ENCODE measurements around the gene CALHM2. TPM values are rescaled to one million over a fixed set of nuclear protein-coding genes. Genes with fewer than 3 reads are reported as not detected.
"Not testable (repeated sequence)": the region's sequence is repeated elsewhere in the genome, so short reads cannot be mapped to it uniquely, and the experiment has no call there.

CALHM2 gene
- total RNA-seq, 2 donors from 2014 or later: 18.2 to 26.0 TPM

DNA sequence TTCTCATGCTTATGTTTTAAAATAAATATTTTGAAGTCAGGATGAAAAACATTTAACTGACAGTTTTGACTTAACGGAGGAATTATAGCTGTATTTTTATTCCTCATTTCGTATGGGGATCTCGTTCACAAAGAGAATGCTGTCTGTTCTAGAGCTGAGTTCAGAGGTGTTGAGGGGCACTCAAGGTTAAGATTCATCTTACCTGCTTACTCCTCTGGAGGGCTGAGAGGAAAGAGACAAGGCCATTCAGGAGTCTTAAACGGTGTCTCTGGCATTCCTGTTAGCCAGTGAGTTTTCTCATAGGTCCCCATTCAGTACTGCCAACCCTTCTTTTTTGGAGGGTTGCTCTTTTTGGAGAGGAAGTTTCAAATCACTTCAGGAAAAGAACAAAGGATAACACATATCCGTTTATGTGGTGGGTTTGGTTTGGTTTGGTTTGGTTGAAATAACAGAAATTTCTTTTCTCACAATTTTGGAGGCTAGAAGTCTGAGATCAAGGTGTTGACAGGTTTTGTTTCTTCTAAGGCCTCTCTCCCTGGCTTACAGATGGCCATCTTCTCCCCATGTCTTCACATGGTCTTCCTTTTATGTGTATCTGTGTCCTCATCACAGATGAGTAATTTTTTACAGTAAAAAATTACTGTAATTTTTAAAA lies 23.1 kb downstream of the CALHM2 start:
- peak; percentile 63 for ATAC-seq (replicated peaks)
- Mint-ChIP-seq H3K27ac (peak overlapping the region; percentile 0), H3K36me3 (ENCODE audit: low read depth) (peaks cover 100% of the 10 kb centered on the region), H3K4me1 (peaks cover 10% of the 10 kb centered on the region), H3K9me3 (no peaks in the 10 kb centered on the region), H3K4me3 (peak overlapping the region; percentile 10), H3K27me3 (no peaks in the 10 kb centered on the region)

DNA sequence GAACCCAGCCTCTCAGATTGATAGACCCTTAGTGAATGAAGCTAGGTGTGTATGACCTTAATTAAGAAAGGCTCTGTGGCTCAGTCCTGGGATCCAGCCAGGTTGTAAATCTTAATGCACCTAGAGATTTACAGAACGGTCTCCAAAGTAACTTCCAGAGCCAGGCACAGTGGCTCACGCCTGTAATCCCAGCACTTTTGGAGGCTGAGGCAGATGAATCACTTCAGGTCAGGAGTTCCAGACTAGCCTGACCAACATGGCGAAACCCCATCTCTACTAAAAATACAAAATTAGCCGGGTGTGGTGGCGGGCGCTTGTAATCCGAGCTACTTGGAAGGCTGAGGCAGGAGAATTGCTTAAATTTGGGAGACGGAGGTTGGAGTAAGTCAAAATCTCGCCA lies 24.3 kb downstream of the CALHM2 start:
- peaks cover 10% of the 10 kb centered on the region for H3K4me1 Mint-ChIP-seq
- ATAC-seq (replicated peaks): no peak
- H3K4me3 Mint-ChIP-seq: no peak overlapping the region
- no peaks in the 10 kb centered on the region for H3K27me3 Mint-ChIP-seq
- H3K9me3 Mint-ChIP-seq: no peaks in the 10 kb centered on the region
- H3K36me3 Mint-ChIP-seq (ENCODE audit: low read depth): peaks cover 100% of the 10 kb centered on the region
- H3K27ac Mint-ChIP-seq: no peak overlapping the region

- H3K4me1 Mint-ChIP-seq: peaks cover 6% of the 10 kb centered on the region
- H3K36me3 Mint-ChIP-seq (ENCODE audit: low read depth): peaks cover 97% of the 10 kb centered on the region
- H3K9me3 Mint-ChIP-seq: no peaks in the 10 kb centered on the region
- no peak overlapping the region for H3K4me3 Mint-ChIP-seq
- H3K27me3 Mint-ChIP-seq: no peaks in the 10 kb centered on the region
- ATAC-seq (replicated peaks): no peak
- H3K27ac Mint-ChIP-seq: no peak overlapping the region
Measured at GRCh38 chr10:103423748-103424147, 28.4 kb downstream of the CALHM2 start.

- H3K4me1 Mint-ChIP-seq: no peaks in the 10 kb centered on the region
- no peaks in the 10 kb centered on the region for H3K27me3 Mint-ChIP-seq
- H3K4me3 Mint-ChIP-seq: no peak overlapping the region
- no peak for ATAC-seq (replicated peaks)
- H3K36me3 Mint-ChIP-seq (ENCODE audit: low read depth): peaks cover 97% of the 10 kb centered on the region
- H3K9me3 Mint-ChIP-seq: no peaks in the 10 kb centered on the region
- H3K27ac Mint-ChIP-seq: no peak overlapping the region
Measured at GRCh38 chr10:103419101-103419500, 33.1 kb downstream of the CALHM2 start.

- Mint-ChIP-seq H3K4me3 (no peak overlapping the region), H3K27me3 (no peaks in the 10 kb centered on the region), H3K36me3 (ENCODE audit: low read depth) (peaks cover 97% of the 10 kb centered on the region), H3K4me1 (no peaks in the 10 kb centered on the region), H3K27ac (peak overlapping the region; percentile 52), H3K9me3 (no peaks in the 10 kb centered on the region)
- ATAC-seq (replicated peaks): no peak
Measured at GRCh38 chr10:103417601-103418000, 34.6 kb downstream of the CALHM2 start.

DNA sequence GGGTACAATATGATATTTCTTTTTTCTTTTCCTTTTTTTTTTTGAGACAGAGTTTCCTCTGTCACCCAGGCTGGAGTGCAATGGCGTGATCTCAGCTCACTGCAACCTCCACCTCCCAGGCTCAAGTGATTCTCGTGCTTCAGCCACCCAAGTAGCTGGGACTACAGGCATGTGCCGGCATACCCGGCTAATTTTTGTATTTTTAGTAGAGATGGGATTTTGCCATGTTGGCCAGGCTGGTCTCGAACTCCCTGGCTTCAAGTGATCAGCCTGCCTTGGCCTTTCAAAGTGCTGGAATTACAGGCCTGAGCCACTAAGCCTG lies 35.1 kb downstream of the CALHM2 start:
- ATAC-seq (replicated peaks); H3K27ac Mint-ChIP-seq; H3K9me3 Mint-ChIP-seq; H3K4me3 Mint-ChIP-seq; H3K27me3 Mint-ChIP-seq; H3K4me1 Mint-ChIP-seq: not testable (repeated sequence)
- H3K36me3 Mint-ChIP-seq (ENCODE audit: low read depth): peaks cover 97% of the 10 kb centered on the region

DNA sequence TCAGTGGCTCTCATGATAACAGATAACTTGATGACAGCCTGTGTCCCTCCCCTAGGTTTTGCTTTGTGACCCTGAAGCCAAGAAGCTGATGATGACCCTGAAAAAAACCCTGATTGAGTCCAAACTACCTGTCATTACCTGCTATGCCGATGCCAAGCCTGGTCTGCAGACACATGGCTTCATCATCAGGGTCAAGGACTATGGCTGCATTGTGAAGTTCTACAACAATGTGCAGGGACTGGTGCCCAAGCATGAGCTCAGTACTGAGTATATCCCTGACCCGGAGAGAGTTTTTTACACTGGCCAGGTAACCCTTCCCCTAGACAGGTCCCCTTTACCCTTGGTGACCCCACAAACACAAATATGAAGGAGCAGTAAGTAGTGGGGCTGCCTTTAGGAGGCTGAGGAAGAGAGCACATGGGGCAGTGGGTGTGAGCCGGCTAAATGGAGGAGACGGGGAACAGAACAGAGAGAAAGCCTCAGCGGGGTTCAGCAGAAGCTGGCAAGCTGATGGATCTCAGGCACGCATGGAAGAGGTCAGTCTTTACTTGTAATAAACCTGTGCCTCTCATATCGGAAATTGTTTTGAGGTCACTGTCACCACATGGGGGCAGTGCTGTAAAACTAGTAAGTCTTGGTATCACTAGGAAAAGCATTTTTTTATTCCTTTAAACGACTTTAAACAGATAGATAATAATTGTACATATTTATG lies 35.6 kb downstream of the CALHM2 start:
- Mint-ChIP-seq H3K27me3 (no peaks in the 10 kb centered on the region), H3K9me3 (no peaks in the 10 kb centered on the region), H3K4me3 (no peak overlapping the region), H3K4me1 (no peaks in the 10 kb centered on the region), H3K27ac (no peak overlapping the region), H3K36me3 (ENCODE audit: low read depth) (peaks cover 99% of the 10 kb centered on the region)
- ATAC-seq (replicated peaks): peak; percentile 52

GRCh38 chr10:103415581-103415980 lies 36.6 kb downstream of the CALHM2 start:
- peaks cover 95% of the 10 kb centered on the region for H3K36me3 Mint-ChIP-seq (ENCODE audit: low read depth)
- no peaks in the 10 kb centered on the region for H3K4me1 Mint-ChIP-seq
- H3K27ac Mint-ChIP-seq: no peak overlapping the region
- no peaks in the 10 kb centered on the region for H3K9me3 Mint-ChIP-seq
- no peaks in the 10 kb centered on the region for H3K27me3 Mint-ChIP-seq
- ATAC-seq (replicated peaks): no peak
- no peak overlapping the region for H3K4me3 Mint-ChIP-seq

GRCh38 chr10:103413564-103413963 lies 38.6 kb downstream of the CALHM2 start:
- H3K4me3 Mint-ChIP-seq: no peak overlapping the region
- H3K9me3 Mint-ChIP-seq: no peaks in the 10 kb centered on the region
- no peaks in the 10 kb centered on the region for H3K27me3 Mint-ChIP-seq
- peaks cover 95% of the 10 kb centered on the region for H3K36me3 Mint-ChIP-seq (ENCODE audit: low read depth)
- no peak for ATAC-seq (replicated peaks)
- H3K4me1 Mint-ChIP-seq: no peaks in the 10 kb centered on the region
- H3K27ac Mint-ChIP-seq: no peak overlapping the region

GRCh38 chr10:103397191-103397825 lies 54.9 kb downstream of the CALHM2 start:
- Mint-ChIP-seq H3K4me3 (peak overlapping the region; percentile 100), H3K27me3 (no peaks in the 10 kb centered on the region), H3K36me3 (ENCODE audit: low read depth) (peaks cover 100% of the 10 kb centered on the region), H3K9me3 (no peaks in the 10 kb centered on the region), H3K4me1 (peaks cover 31% of the 10 kb centered on the region), H3K27ac (peak overlapping the region; percentile 99)
- ATAC-seq (replicated peaks): no peak

DNA sequence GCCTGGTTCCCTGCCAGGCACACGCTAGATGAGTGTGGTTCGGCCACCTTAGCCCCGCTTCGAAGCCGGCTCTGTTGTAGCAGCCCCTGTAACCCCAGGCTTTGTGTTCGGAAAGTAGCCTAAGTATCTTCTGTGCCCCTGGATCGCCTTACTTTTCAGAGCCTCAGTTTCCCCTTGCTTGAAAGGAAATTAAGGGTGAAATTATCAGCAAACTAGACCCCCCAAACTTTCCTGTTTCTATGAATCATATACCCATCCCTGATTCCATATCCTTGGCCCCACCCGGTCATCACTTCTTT lies 55.4 kb downstream of the CALHM2 start:
- no peaks in the 10 kb centered on the region for H3K27me3 Mint-ChIP-seq
- H3K36me3 Mint-ChIP-seq (ENCODE audit: low read depth): peaks cover 100% of the 10 kb centered on the region
- H3K4me3 Mint-ChIP-seq: peak overlapping the region; percentile 100
- H3K4me1 Mint-ChIP-seq: peaks cover 31% of the 10 kb centered on the region
- H3K9me3 Mint-ChIP-seq: no peaks in the 10 kb centered on the region
- H3K27ac Mint-ChIP-seq: peak overlapping the region; percentile 99
- no peak for ATAC-seq (replicated peaks)

Other genes starting within 250 kb of the CALHM2 start
- gene RPEL1, start 206.5 kb downstream of the CALHM2 start, total RNA-seq: not detected
- under 1 TPM; 0.13 to 0.65 TPM for gene INA, start 175.2 kb downstream of the CALHM2 start, total RNA-seq
- gene PCGF6, start 101.2 kb downstream of the CALHM2 start, total RNA-seq: 10 to 100 TPM; 11.3 to 14.2 TPM
- gene TAF5, start 84.4 kb downstream of the CALHM2 start, total RNA-seq: 10 to 100 TPM in 1 of 2 donors, 1 to 10 TPM in 1; 8.7 to 13.4 TPM
- 100 to 1,000 TPM; 290 to 425 TPM for gene ATP5MK, start 55.9 kb downstream of the CALHM2 start, total RNA-seq
- 10 to 100 TPM; 50.1 to 79.5 TPM for gene PDCD11, start 55.7 kb downstream of the CALHM2 start, total RNA-seq
- gene CALHM1, start 6.5 kb upstream of the CALHM2 start, total RNA-seq: under 1 TPM in 1 of 2 donors, not detected in 1; 0.11 TPM
- not detected for gene CALHM3, start 26.9 kb upstream of the CALHM2 start, total RNA-seq
- gene NEURL1, start 41.3 kb upstream of the CALHM2 start, total RNA-seq: 1 to 10 TPM; 2.1 to 3.7 TPM